ENCODE data around the gene LRRFIP1. TPM values are rescaled to one million over a fixed set of nuclear protein-coding genes. Genes with fewer than 3 reads are reported as not detected.

The LRRFIP1 gene
- total and polyA plus RNA-seq, 4 donors: 79.7 to 194 (median 94.1) TPM

DNA sequence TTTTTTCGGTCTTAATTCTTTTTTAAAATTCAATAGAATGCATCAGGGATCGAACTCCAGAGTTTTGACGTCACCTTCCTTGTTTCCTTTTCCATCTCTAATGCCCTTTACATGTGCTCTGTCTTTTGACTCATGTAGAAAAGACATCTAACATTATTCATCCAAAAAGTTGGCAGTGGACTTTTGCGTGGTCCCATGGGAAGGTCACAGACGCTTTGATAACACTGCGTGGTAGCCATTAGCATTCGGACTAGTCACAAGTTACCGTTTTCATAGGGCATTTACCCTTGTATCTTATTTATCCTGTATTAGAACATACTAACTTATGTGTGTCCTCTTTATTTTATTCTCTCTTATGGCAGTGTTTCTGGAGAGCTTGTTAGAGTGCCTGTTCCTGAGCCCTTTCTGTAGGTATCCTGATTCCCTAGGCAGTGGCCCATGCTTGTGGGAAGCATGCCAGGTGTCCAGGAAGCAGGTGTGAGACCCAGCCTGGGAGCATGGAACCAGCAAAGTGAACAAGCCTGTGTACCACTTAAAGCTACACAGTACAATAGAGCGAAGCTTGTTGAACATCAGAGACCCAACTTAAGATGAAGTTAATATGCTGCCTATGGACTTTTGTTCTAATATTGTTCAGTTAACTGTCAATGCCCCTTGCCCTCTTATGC, 97.6 kb downstream of the LRRFIP1 start:
- TF ChIP-seq, protein P1, sequence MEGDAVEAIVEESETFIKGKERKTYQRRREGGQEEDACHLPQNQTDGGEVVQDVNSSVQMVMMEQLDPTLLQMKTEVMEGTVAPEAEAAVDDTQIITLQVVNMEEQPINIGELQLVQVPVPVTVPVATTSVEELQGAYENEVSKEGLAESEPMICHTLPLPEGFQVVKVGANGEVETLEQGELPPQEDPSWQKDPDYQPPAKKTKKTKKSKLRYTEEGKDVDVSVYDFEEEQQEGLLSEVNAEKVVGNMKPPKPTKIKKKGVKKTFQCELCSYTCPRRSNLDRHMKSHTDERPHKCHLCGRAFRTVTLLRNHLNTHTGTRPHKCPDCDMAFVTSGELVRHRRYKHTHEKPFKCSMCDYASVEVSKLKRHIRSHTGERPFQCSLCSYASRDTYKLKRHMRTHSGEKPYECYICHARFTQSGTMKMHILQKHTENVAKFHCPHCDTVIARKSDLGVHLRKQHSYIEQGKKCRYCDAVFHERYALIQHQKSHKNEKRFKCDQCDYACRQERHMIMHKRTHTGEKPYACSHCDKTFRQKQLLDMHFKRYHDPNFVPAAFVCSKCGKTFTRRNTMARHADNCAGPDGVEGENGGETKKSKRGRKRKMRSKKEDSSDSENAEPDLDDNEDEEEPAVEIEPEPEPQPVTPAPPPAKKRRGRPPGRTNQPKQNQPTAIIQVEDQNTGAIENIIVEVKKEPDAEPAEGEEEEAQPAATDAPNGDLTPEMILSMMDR (IDR thresholded peaks at IDR 0.05; ENCODE audit: control extremely low read depth, extremely low read depth): no peak
- no peak overlapping the region for H3K4me3 ChIP-seq
- peaks cover 0 to 7% (median 3%) of the 10 kb centered on the region in 4 donors for H3K36me3 ChIP-seq (ENCODE audit: control insufficient read depth in 4 of 4, insufficient read depth in 4 of 4, low read length in 4 of 4)
- 90 to 92% methylated on average over 9 of the region's 9 CpGs for WGBS, 2 donors
- H3K9ac ChIP-seq (ENCODE audit: insufficient read depth in 1 of 2, low read length in 2 of 2): no peak overlapping the region
- peak in 1 of 3 donors; percentile 16 for DNase-seq
- peaks cover 0 to 26% (median 21%) of the 10 kb centered on the region in 5 donors for H3K4me1 ChIP-seq (ENCODE audit: control insufficient read depth in 5 of 5, insufficient read depth in 5 of 5, low read length in 5 of 5)
- no peaks in the 10 kb centered on the region for H3K27me3 ChIP-seq (ENCODE audit: control insufficient read depth in 3 of 3, insufficient read depth in 3 of 3, low read length in 2 of 3)
- no peak for ATAC-seq (ENCODE audit: insufficient read depth, low FRiP score)
- no peak overlapping the region for H3K27ac ChIP-seq (ENCODE audit: low read depth in 1 of 2, low read length in 1 of 2)
- H3K9me3 ChIP-seq (ENCODE audit: control insufficient read depth in 4 of 4, insufficient read depth in 3 of 4, low read length in 3 of 4): no peaks in the 10 kb centered on the region

DNA sequence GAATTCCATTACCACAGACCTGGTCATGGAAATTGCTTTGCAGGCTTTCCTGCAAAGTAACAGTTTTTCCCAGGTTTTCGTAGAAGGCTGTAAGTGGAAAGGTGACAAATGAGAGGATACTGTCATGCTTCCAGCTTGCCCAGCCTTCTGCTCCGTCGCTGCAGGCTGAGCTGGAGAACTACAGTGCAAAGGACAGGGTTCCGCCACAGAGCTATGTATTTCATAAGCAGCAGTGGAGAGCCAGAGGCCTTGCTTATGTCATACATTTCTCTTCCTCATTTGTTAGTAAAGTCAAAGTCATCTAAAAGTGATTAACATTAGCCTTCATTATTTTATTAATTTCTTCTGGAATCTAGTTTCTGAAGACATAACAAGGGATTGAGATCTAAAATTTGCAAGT, 98.3 kb downstream of the LRRFIP1 start:
- Histone ChIP-seq H3K36me3 (ENCODE audit: control insufficient read depth in 4 of 4, insufficient read depth in 4 of 4, low read length in 4 of 4) (peaks cover 0 to 7% (median 3%) of the 10 kb centered on the region in 4 donors), H3K4me3 (no peak overlapping the region), H3K4me1 (ENCODE audit: control insufficient read depth in 5 of 5, insufficient read depth in 5 of 5, low read length in 5 of 5) (peaks cover 0 to 26% (median 23%) of the 10 kb centered on the region in 5 donors), H3K27ac (ENCODE audit: low read depth in 1 of 2, low read length in 1 of 2) (peak overlapping the region in 1 of 2 donors; percentile 15), H3K9ac (ENCODE audit: insufficient read depth in 1 of 2, low read length in 2 of 2) (no peak overlapping the region), H3K27me3 (ENCODE audit: control insufficient read depth in 3 of 3, insufficient read depth in 3 of 3, low read length in 2 of 3) (no peaks in the 10 kb centered on the region), H3K9me3 (ENCODE audit: control insufficient read depth in 4 of 4, insufficient read depth in 3 of 4, low read length in 3 of 4) (no peaks in the 10 kb centered on the region)
- WGBS, 2 donors: 29 to 63% methylated on average over 4 of the region's 4 CpGs
- no peak for ATAC-seq (ENCODE audit: insufficient read depth, low FRiP score)
- DNase-seq: peak in 1 of 3 donors; percentile 45
- TF ChIP-seq, protein P1 (IDR thresholded peaks at IDR 0.05; ENCODE audit: control extremely low read depth, extremely low read depth): no peak

DNA sequence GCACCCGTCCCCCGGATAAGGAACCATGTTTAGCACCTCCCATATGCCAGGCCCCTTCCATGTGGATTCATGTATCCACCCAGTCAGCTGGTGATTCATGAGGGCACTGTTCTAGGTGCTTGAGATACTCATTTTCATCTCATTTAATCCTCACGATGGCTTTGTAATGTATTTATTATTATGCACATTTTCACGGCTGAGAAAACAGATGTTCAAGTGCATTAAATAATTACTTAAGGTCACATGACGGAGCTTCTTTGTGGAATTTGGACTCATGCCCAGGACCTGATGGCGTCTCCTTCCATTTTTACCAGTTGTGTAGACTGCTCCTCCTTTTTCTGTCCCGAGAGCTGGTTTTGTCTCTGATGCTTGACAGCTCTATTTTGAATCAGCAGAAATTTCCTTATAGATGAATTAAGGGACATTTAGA, 99.0 kb downstream of the LRRFIP1 start:
- peak; percentile 23 for ATAC-seq (ENCODE audit: insufficient read depth, low FRiP score)
- H3K27ac ChIP-seq (ENCODE audit: low read depth in 1 of 2, low read length in 1 of 2): no peak overlapping the region
- WGBS, 2 donors: 20% methylated on average over 7 of the region's 7 CpGs

More for the DNA sequence above, 99.0 kb downstream of the LRRFIP1 start:
- H3K4me3 ChIP-seq: no peak overlapping the region
- no peaks in the 10 kb centered on the region for H3K27me3 ChIP-seq (ENCODE audit: control insufficient read depth in 3 of 3, insufficient read depth in 3 of 3, low read length in 2 of 3)
- DNase-seq: peak; percentile 82 to 94 (median 94)
- no peaks in the 10 kb centered on the region for H3K9me3 ChIP-seq (ENCODE audit: control insufficient read depth in 4 of 4, insufficient read depth in 3 of 4, low read length in 3 of 4)
- peaks cover 0 to 7% (median 3%) of the 10 kb centered on the region in 4 donors for H3K36me3 ChIP-seq (ENCODE audit: control insufficient read depth in 4 of 4, insufficient read depth in 4 of 4, low read length in 4 of 4)
- peaks cover 0 to 30% (median 22%) of the 10 kb centered on the region in 5 donors for H3K4me1 ChIP-seq (ENCODE audit: control insufficient read depth in 5 of 5, insufficient read depth in 5 of 5, low read length in 5 of 5)
- TF ChIP-seq, protein P1 (IDR thresholded peaks at IDR 0.05; ENCODE audit: control extremely low read depth, extremely low read depth): no peak
- no peak overlapping the region for H3K9ac ChIP-seq (ENCODE audit: insufficient read depth in 1 of 2, low read length in 2 of 2)
